H1 (cell line): ENCODE data around the gene SPARCL1. TPM values are rescaled to one million over a fixed set of nuclear protein-coding genes. Genes with fewer than 3 reads are reported as not detected.

ENCODE experiments used
- CTCF ChIA-PET: fragments of 300-600 bp; sonication (Branson Sonifier 250); formaldehyde crosslinking; loops from one replicate; lab custom pipeline; 2021; ENCODE audit not compliant: partially characterized antibody; lab: Charles Lee
- POLR2A ChIA-PET: fragments of 300-600 bp; sonication (Branson Sonifier 250); formaldehyde crosslinking; loops from one replicate; lab custom pipeline; 2021; ENCODE audit warnings: inconsistent platforms; ENCODE audit not compliant: partially characterized antibody; lab: Charles Lee
- DNase-seq, 2 experiments: peaks; one replicate each; pipeline versions ENCODE4 v3.0.0 to v3.0.0-alpha.2; 2010 to 2022; ENCODE audit warnings: low spot score in 2 of 2, low read depth in 1 of 2, mixed read lengths in 1 of 2
- FAIRE-seq: peaks from 2 replicates; lab custom pipeline; 2011; peaks lifted over from hg19 to GRCh38; lab: Jason Lieb, UNC
- H2AFZ ChIP-seq: 2 replicates; pipeline ENCODE4 v1.8.1; 2012; ENCODE audit warnings: low read length, inconsistent platforms
- H2AK5ac ChIP-seq: 2 replicates; pipeline ENCODE4 v1.6.1; 2013; ENCODE audit warnings: low read depth, low read length
- H2BK120ac ChIP-seq: replicated peaks from 2 replicates; pipeline ENCODE3; 2013; ENCODE audit warnings: low read depth, low read length, inconsistent platforms
- H2BK12ac ChIP-seq: 2 replicates; pipeline ENCODE4 v1.6.1; 2013; ENCODE audit warnings: low read depth, low read length
- H2BK15ac ChIP-seq: 2 replicates; pipeline ENCODE4 v1.6.1; 2013; ENCODE audit warnings: low read length
- H2BK20ac ChIP-seq: 2 replicates; pipeline ENCODE4 v1.6.1; 2013; ENCODE audit warnings: low read length
- H2BK5ac ChIP-seq: 2 replicates; pipeline ENCODE4 v1.6.1; 2013; ENCODE audit warnings: low read depth, low read length
- H3K14ac ChIP-seq: 2 replicates; pipeline ENCODE4 v1.6.1; 2013; ENCODE audit warnings: inconsistent platforms; ENCODE audit not compliant: insufficient read length
- H3K18ac ChIP-seq: 2 replicates; pipeline ENCODE4 v1.6.1; 2013; ENCODE audit warnings: low read length; ENCODE audit errors: extremely low read depth
- H3K23ac ChIP-seq: 2 replicates; pipeline ENCODE4 v1.6.1; 2013; ENCODE audit warnings: inconsistent platforms; ENCODE audit not compliant: insufficient read length
- H3K23me2 ChIP-seq: 2 replicates; pipeline ENCODE4 v1.6.1; 2013; ENCODE audit warnings: low read depth, low read length
- H3K27ac ChIP-seq: 2 replicates; pipeline ENCODE4 v1.6.1; 2011; ENCODE audit warnings: low read depth, low read length, inconsistent platforms
- H3K27me3 ChIP-seq, 4 experiments: replicated peaks in 1 of 4; 1 replicate in 1 of 4; 2 replicates in 3 of 4; pipeline versions ENCODE4 v1.6.1 to v1.8.1; 2011 to 2013; ENCODE audit warnings: low read length in 3 of 4, mild to moderate bottlenecking in 3 of 4, inconsistent platforms in 2 of 4, mixed read lengths in 2 of 4, moderate library complexity in 1 of 4; ENCODE audit not compliant: control insufficient read depth in 3 of 4, insufficient read depth in 3 of 4; ENCODE audit errors: extremely low read depth in 1 of 4
- H3K36me3 ChIP-seq, 4 experiments: 2 replicates each; pipeline versions ENCODE4 v1.6.1 to v1.8.1; 2011 to 2013; ENCODE audit warnings: mild to moderate bottlenecking in 4 of 4, low read length in 3 of 4, moderate library complexity in 2 of 4, control low read depth in 1 of 4, inconsistent platforms in 1 of 4; ENCODE audit not compliant: insufficient read depth in 4 of 4, control insufficient read depth in 2 of 4
- H3K4ac ChIP-seq: replicated peaks from 2 replicates; pipeline ENCODE3; 2013; ENCODE audit warnings: low read length, low read depth, mixed read lengths, inconsistent platforms; ENCODE audit not compliant: insufficient read length
- H3K4me1 ChIP-seq, 4 experiments: replicated peaks in 1 of 4; 1 replicate in 1 of 4; 2 replicates in 3 of 4; pipeline versions ENCODE4 v1.6.1 to v1.8.1; 2011 to 2013; ENCODE audit warnings: low read length in 3 of 4, inconsistent platforms in 2 of 4, mixed read lengths in 1 of 4; ENCODE audit not compliant: insufficient read depth in 4 of 4, control insufficient read depth in 3 of 4
- H3K4me2 ChIP-seq, 2 experiments: 2 replicates each; pipeline versions ENCODE4 v1.6.1 to v1.8.1; 2011 to 2013; ENCODE audit warnings: low read depth in 2 of 2, low read length in 2 of 2, control low read depth in 1 of 2, inconsistent platforms in 1 of 2, mild to moderate bottlenecking in 1 of 2; ENCODE audit not compliant: insufficient read depth in 1 of 2
- H3K4me3 ChIP-seq, 4 experiments: fragments of 200-600, 300-600 bp in 1 of 4; sonication (generic), shearing (Covaris generic), sonication (Bioruptor Twin) in 1 of 4; 2 replicates each; pipeline versions ENCODE4 v1.5.1 to v1.8.1; 2011 to 2016; ENCODE audit warnings: low read length in 4 of 4, low read depth in 3 of 4, control low read depth in 2 of 4, inconsistent platforms in 2 of 4, mild to moderate bottlenecking in 2 of 4, mixed read lengths in 1 of 4, moderate library complexity in 1 of 4; ENCODE audit not compliant: insufficient read depth in 2 of 4; ENCODE audit errors: extremely low read depth in 1 of 4
- H3K56ac ChIP-seq: replicated peaks from 2 replicates; pipeline ENCODE3; 2013; ENCODE audit warnings: low read depth, mild to moderate bottlenecking, mixed read lengths, low read length, inconsistent platforms; ENCODE audit not compliant: insufficient read length
- H3K79me1 ChIP-seq: 2 replicates; pipeline ENCODE4 v1.6.1; 2013; ENCODE audit warnings: low read depth, low read length, control low read depth
- H3K79me2 ChIP-seq, 2 experiments: 2 replicates each; pipeline versions ENCODE4 v1.6.1 to v1.8.1; 2012 to 2013; ENCODE audit warnings: low read length in 2 of 2, mild to moderate bottlenecking in 2 of 2, inconsistent platforms in 1 of 2; ENCODE audit not compliant: insufficient read depth in 2 of 2, control insufficient read depth in 1 of 2
- H3K9ac ChIP-seq, 4 experiments: replicated peaks in 1 of 4; 1 replicate in 1 of 4; 2 replicates in 3 of 4; pipeline versions ENCODE4 v1.6.1 to v1.8.1; 2011 to 2013; ENCODE audit warnings: low read depth in 3 of 4, low read length in 3 of 4, control low read depth in 2 of 4, mild to moderate bottlenecking in 2 of 4, moderate library complexity in 2 of 4, inconsistent platforms in 1 of 4; ENCODE audit errors: extremely low read depth in 1 of 4
- H3K9me3 ChIP-seq, 2 experiments: 2 replicates each; pipeline versions ENCODE4 v1.6.1 to v1.8.1; 2012 to 2013; ENCODE audit warnings: mild to moderate bottlenecking in 2 of 2, moderate library complexity in 2 of 2, control low read depth in 1 of 2, inconsistent platforms in 1 of 2, low read depth in 1 of 2, low read length in 1 of 2, mixed read lengths in 1 of 2; ENCODE audit not compliant: insufficient read depth in 2 of 2
- H4K20me1 ChIP-seq, 2 experiments: replicated peaks in 1 of 2; 2 replicates each; pipeline versions ENCODE3 to v1.8.1; 2011 to 2013; ENCODE audit warnings: inconsistent platforms in 2 of 2, low read length in 2 of 2, mild to moderate bottlenecking in 1 of 2; ENCODE audit not compliant: insufficient read depth in 2 of 2, control insufficient read depth in 1 of 2
- H4K5ac ChIP-seq: 2 replicates; pipeline ENCODE4 v1.6.1; 2013; ENCODE audit warnings: low read length, low read depth, mixed read lengths, inconsistent platforms; ENCODE audit not compliant: insufficient read length
- H4K8ac ChIP-seq: 2 replicates; pipeline ENCODE4 v1.8.0; 2013; ENCODE audit warnings: mild to moderate bottlenecking, moderate library complexity, low read length, inconsistent platforms; ENCODE audit not compliant: insufficient read depth; ENCODE audit errors: extremely low read depth
- H4K91ac ChIP-seq: replicated peaks from 2 replicates; pipeline ENCODE3; 2013; ENCODE audit warnings: low read length, mixed read lengths, inconsistent platforms; ENCODE audit not compliant: insufficient read length
- BRCA1 ChIP-seq: IDR thresholded peaks from 2 replicates; pipeline ENCODE4 v1.6.1; 2012; ENCODE audit warnings: low read depth, low read length, improper control_type of control experiment
- CHD2 ChIP-seq: IDR thresholded peaks from 2 replicates; pipeline ENCODE4 v1.6.1; 2012; ENCODE audit warnings: low read length, improper control_type of control experiment
- CTBP2 ChIP-seq: IDR thresholded peaks from 2 replicates; pipeline ENCODE4 v1.7.0; 2011; ENCODE audit warnings: borderline replicate concordance, mild to moderate bottlenecking, moderate library complexity, mixed read lengths, low read length; ENCODE audit not compliant: insufficient read depth, insufficient read length
- EP300 ChIP-seq, 2 experiments: IDR thresholded peaks; 1 replicate in 1 of 2; 2 replicates in 1 of 2; pipeline ENCODE4 v1.6.1; 2011 to 2012; ENCODE audit warnings: low read depth in 2 of 2, low read length in 2 of 2, mild to moderate bottlenecking in 2 of 2, borderline replicate concordance in 1 of 2, inconsistent platforms in 1 of 2, moderate library complexity in 1 of 2
- GABPA ChIP-seq: IDR thresholded peaks from 2 replicates; pipeline ENCODE4 v1.6.1; 2011; ENCODE audit warnings: mild to moderate bottlenecking, low read length, moderate library complexity, borderline replicate concordance; ENCODE audit not compliant: insufficient read depth
- KDM1A ChIP-seq: fragments of 200-600, 300-600 bp; sonication (generic); IDR thresholded peaks from 2 replicates; pipeline ENCODE4 v1.7.1; 2016; ENCODE audit warnings: mild to moderate bottlenecking, low read length, borderline replicate concordance
- NRF1 ChIP-seq: IDR thresholded peaks from 2 replicates; pipeline ENCODE4 v1.6.1; 2011; ENCODE audit warnings: mild to moderate bottlenecking, low read depth, low read length, improper control_type of control experiment
- POLR2AphosphoS5 ChIP-seq: IDR thresholded peaks from 2 replicates; pipeline ENCODE4 v1.6.1; 2011; ENCODE audit warnings: low read depth, low read length
- SP2 ChIP-seq: IDR thresholded peaks from 2 replicates; pipeline ENCODE4 v1.6.1; 2012; ENCODE audit warnings: mild to moderate bottlenecking, low read length, inconsistent platforms
- SUZ12 ChIP-seq: fragments of 200-600 bp; sonication (generic); IDR thresholded peaks from 2 replicates; pipeline ENCODE4 v1.6.1; 2012; ENCODE audit warnings: mild to moderate bottlenecking, inconsistent platforms, low read length, moderate library complexity, mixed read lengths
- WGBS, 2 experiments: shearing (Covaris generic) in 1 of 2; methylation state at CpG; one replicate each; pipeline versions ENCODE4 v1.1.6 to v1.1.7; 2013 to 2015; ENCODE audit warnings: low lambda C conversion rate in 2 of 2, mixed read lengths in 2 of 2, inconsistent platforms in 1 of 2, low coverage in 1 of 2, missing lambda C conversion rate in 1 of 2; ENCODE audit not compliant: insufficient replicate concordance in 2 of 2, insufficient coverage in 1 of 2, insufficient read length in 1 of 2; ENCODE audit errors: extremely low coverage in 1 of 2, missing lambda C conversion rate in 1 of 2; 5-methylcytosine and 5-hydroxymethylcytosine counted together
- polyA plus RNA-seq, 7 experiments: library from polyadenylated mRNA; depleted of rRNA in 3 of 7; stranded (reverse) in 5 of 7; unstranded in 2 of 7; fragments of >200 nt in 5 of 7; fragments of 200-250 nt in 2 of 7; gene quantifications; 1 replicate in 5 of 7; 2 replicates in 1 of 7; 4 replicates in 1 of 7; pipeline versions ENCODE4 v1.2.1 to v1.2.3, GENCODE V29; 2011 to 2013; ENCODE audit warnings: missing spikeins in 2 of 7, mixed read lengths in 2 of 7
- total RNA-seq: library from RNA; stranded (reverse); fragmentation: NEBNext Ultra II Directional; extraction: Animal tissue kit (Norgen Biotek cat#: 25700); gene quantifications from 2 replicates; pipeline ENCODE4 v1.2.1, GENCODE V29; 2021

Gene SPARCL1
- total and polyA plus RNA-seq, 2 of the 8 experiments (the other 6 are each of a cell fraction or from before 2014, with no cell fraction given): 0.48 to 0.51 TPM

DNA sequence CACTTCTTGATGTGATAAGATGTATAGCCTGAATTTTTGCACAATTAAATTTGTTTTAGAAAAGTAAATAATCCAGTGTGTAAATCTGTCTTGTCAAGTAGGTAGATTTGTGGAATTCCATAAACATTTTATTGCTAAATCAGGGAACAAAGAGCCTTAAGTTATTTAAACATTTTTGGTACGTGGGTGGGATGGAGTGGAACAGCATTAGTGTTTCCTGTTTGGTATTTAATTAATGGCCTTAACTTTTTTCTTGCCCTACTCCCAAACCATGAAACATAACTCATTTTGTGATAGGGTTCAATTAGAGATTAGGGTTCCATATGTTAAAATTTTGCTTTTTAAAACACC, 101.7 kb downstream of the SPARCL1 start:
- no peak overlapping the region for H3K4me2 ChIP-seq
- no peak overlapping the region for H2BK12ac ChIP-seq
- no peak overlapping the region for H3K14ac ChIP-seq
- H2BK5ac ChIP-seq: no peak overlapping the region
- no peak overlapping the region for H3K27ac ChIP-seq
- DNase-seq: no peak
- no peak overlapping the region for H3K4me3 ChIP-seq
- peaks cover 0 to 2% (median 0%) of the 10 kb centered on the region in 4 experiments; a peak in 2 of 7 replicates for H3K4me1 ChIP-seq
- no peak overlapping the region for H3K4ac ChIP-seq
- no peak overlapping the region for H2AFZ ChIP-seq
- H4K5ac ChIP-seq: no peak overlapping the region
- no peak overlapping the region for H3K9ac ChIP-seq
- WGBS, 2 experiments: 89% methylated on average over 1 of the region's 1 CpG; no CpG with 5 or more reads in 1 of the 2 experiments
- H3K23me2 ChIP-seq: peaks cover 4% of the 10 kb centered on the region; the same call in 1 of the 2 replicates
- H4K20me1 ChIP-seq: no peaks in the 10 kb centered on the region
- H3K18ac ChIP-seq: no peak overlapping the region
- H2BK120ac ChIP-seq: no peak overlapping the region
- peaks cover 3 to 87% of the 10 kb centered on the region in 2 experiments; a peak in 3 of 4 replicates for H3K79me2 ChIP-seq
- no peak overlapping the region for H3K23ac ChIP-seq
- H3K36me3 ChIP-seq: no peaks in the 10 kb centered on the region
- H3K27me3 ChIP-seq: no peaks in the 10 kb centered on the region
- no peak for FAIRE-seq
- H2BK15ac ChIP-seq: no peak overlapping the region
- no peak overlapping the region for H4K91ac ChIP-seq
- H2AK5ac ChIP-seq: no peak overlapping the region
- H3K79me1 ChIP-seq: peaks cover 4% of the 10 kb centered on the region
- no peak for TF ChIP-seq EP300 (IDR thresholded peaks at IDR 0.05; ENCODE audit: borderline replicate concordance in 1 of 2, low read depth in 2 of 2, low read length in 2 of 2)
- no peak for TF ChIP-seq BRCA1
- TF ChIP-seq SP2: no peak
- TF ChIP-seq SUZ12: no peak
- TF ChIP-seq KDM1A: no peak
- TF ChIP-seq GABPA: no peak
- no peak for TF ChIP-seq POLR2AphosphoS5
- no peak for TF ChIP-seq NRF1
- no peak for TF ChIP-seq CTBP2
- no peak for TF ChIP-seq CHD2
- no peaks in the 10 kb centered on the region for H3K9me3 ChIP-seq
- ChIA-PET POLR2A (no interaction called here), CTCF (no interaction called here)
- H3K56ac ChIP-seq: no peak overlapping the region
- H4K8ac ChIP-seq: no peak overlapping the region
- no peak overlapping the region for H2BK20ac ChIP-seq
